ENCODE data around the gene LMTK2. TPM values are rescaled to one million over a fixed set of nuclear protein-coding genes. Genes with fewer than 3 reads are reported as not detected.

The LMTK2 gene
- polyA plus RNA-seq, 10 donors = 5.8 to 9.1 (median 7.1) TPM

DNA sequence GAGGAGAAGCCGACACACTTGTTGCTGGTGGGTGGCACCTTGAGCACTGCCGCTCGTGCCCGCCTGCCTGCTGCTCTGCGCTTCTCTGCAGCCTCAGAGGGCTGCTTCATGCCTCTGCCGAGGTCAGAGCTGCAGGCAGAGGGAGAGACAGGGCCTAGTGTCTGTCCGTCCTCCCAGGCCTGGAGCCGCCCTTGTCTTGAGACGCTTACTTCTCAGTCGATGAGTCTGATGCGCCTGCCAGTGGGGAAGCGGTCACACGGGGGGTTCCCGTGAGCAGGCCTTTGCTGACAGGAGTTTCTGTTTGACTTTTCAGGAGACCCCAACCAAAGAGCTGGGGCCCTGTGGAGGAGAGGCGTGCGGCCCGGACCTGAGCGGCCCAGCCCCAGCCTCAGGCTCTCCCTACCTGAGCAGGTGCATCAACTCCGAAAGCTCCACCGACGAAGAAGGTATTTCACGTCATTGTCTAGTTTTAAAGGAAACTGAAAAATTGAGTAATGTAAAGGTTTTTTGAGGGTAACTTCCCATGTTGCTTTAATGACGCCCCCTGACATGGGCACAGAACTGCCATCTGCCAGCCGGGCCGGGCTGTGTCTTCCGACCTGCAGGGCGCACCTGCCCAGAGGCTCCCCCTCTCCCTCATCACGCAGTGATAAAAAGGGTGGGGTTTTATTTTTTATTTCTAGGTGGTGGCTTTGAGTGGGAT lies 96.8 kb downstream of the LMTK2 start:
- DNase-seq = no peak

DNA sequence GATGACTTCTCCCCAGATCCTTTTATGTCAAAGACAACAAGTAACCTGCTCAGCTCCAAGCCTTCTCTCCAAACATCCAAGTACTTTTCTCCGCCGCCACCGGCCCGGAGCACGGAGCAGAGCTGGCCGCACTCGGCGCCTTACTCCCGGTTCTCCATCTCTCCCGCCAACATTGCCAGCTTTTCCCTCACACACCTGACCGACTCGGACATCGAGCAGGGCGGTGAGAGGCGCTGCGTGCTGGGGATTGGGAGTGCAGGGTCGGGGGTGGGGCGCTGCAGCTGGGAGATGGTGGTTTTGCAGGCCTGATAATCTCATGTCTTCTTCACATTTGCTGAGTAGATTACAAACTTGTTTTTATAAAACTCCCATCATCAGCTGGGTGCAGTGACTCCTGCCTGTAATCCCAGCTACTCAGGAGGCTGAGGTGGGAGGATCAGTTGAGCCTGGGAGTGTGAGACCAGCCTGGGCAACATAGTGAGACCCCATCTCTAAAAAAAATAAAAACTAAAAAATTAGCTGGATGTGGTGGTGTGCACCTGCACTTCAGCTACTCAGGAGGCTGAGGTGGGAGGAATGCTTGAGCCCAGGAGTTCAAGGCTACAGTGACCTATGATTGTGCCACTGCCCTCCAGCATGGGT lies 97.4 kb downstream of the LMTK2 start:
- no peak for DNase-seq

DNA sequence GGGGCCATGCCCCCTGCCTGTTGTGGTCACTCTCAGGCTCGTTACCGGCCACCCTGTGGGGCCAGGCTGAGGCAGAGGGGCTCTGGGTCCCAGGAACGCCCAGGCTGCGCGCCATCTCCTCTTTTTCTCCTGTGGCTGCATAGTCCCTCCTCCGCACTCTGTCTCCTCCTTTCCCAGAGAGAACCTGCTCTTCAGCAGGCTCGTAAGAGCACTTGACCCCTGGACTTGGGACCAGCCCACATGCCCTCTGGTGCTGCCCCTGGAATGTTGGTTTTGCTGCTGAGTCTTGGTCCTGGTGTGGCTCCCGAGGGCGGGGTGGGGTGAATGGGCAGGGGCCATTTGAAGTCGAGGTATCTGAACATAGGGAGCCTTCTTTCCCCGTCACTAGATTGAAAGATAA lies 98.0 kb downstream of the LMTK2 start:
- DNase-seq = no peak

DNA sequence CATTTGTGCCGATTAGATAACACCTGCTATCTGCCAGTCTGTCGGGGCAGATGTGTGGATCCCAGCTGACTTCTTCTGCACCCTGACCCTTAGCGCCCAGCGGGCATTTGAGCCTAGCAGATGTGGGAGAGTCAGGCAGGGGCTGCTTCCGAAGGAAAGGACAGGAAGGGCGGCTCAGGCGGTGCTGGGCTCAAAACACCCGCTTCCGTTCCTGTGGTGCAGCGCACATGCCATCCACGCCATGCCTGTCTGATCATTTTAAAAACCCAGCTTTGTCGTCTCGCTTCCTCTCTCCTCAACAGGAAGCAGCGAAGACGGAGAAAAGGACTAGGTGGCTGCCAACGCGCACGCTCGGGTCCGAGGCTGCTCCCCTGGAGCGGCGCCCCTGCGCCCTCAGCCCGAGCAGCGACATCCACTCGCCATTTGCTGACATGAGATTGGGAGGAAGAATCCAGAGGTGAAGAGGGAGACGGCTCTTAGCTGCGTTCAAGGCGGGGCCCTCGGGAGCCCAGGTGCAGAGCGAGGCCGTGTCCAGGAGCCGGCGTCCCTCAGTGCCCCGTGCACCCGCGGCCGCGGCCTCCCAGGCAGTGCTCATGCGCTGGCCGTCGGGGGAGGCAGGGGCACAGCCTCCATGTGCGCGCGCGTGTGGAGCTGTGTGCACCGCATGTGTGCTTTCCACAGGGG lies 98.6 kb downstream of the LMTK2 start:
- no peak for DNase-seq

DNA sequence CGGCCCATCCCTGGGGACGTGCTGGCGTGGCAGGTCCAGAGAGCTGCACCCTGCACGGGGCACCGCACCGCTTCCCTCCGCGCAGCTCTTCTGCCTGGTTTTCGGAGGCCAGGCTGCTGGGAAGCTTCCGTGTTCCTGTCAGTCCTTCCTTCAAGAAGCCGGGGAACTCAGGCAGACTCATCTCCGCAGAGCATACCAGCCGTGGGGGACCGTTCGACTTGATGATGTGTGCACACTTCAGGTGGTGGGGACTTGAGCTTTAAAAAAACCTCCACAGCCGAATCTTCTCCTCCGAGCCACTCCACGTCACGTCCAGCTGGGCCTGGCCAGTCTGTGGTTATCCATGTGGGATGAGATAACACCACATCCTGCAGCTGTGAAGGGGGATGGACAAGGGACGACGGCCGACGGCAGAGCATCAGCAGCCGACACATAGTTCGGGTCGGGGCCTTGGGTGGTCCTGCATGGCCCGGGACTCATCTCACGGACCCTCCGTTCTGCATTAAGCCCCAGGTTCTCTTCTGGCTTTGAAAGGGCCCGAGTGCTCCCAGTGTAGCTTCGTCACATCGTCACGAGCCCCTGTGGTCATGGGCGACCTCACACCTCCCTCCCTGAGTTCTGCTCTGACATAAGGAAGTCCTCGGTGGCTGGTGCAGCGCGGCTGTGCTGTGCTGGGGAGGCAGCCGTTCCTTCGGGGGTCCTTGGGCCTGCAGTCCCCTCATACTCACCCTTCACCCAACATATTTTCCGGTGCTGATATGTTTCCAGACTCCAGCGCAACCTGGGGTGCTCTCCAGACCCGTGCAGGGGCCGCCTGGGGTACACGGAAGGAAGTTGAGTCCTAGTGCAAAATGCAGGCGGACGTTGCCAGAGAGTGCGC lies 100.0 kb downstream of the LMTK2 start:
- DNase-seq = no peak

- no peak for DNase-seq
Measured at GRCh38 chr7:98209166-98209920, 102.7 kb downstream of the LMTK2 start.

GRCh38 chr7:98210513-98211220 lies 104.0 kb downstream of the LMTK2 start:
- DNase-seq = no peak

DNA sequence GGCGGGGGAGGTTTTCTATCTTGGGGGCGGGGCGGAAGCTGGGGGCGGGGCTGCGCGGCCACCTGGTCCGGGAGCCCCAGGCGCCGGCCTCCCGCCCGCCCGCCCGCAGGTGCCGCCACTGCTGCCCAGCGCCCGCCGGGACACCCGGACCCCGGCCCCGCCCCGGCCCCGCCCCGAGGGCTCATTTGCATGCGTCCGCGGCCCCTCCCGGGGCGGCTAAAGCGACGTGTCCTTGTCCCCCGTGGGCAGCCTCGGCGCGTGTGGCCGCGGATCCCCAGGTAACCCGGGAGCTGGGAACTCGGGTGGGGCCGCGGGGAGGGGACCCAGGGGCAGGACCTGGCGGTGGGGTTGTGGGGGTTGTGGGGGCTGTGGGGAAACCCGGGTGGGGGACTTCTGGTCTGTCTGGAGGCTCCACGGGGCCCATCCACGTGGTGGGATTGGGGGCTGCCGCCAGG lies 104.6 kb downstream of the LMTK2 start, which contains the start of gene BHLHA15:
Gene BHLHA15 (plus strand): TSS at position 219 of the 455 bp plus-strand sequence. CDS start 871 bp downstream, outside the sequence.
- no peak for DNase-seq

GRCh38 chr7:98211676-98212531 lies 105.2 kb downstream of the LMTK2 start:
- no peak for DNase-seq

DNA sequence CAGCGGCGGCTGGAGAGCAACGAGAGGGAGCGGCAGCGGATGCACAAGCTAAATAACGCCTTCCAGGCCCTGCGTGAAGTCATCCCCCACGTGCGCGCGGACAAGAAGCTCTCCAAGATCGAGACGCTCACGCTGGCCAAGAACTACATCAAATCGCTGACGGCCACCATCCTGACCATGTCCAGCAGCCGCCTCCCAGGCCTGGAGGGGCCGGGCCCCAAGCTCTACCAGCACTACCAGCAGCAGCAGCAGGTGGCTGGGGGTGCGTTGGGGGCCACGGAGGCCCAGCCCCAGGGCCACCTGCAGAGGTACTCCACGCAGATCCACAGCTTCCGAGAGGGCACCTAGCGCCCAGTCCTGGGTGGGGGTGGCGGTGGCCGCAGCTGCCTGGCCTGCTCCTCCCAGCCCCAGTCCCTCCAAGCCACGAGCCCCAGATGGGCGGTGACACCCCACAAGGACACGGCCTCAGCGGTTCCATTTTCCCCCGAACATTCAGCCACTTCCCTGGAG lies 105.9 kb downstream of the LMTK2 start:
- no peak for DNase-seq

GRCh38 chr7:98213296-98213887 lies 106.7 kb downstream of the LMTK2 start:
- no peak for DNase-seq

GRCh38 chr7:98213888-98214810 lies 107.5 kb downstream of the LMTK2 start:
- no peak for DNase-seq

GRCh38 chr7:98214811-98215321 lies 108.2 kb downstream of the LMTK2 start:
- no peak for DNase-seq

DNA sequence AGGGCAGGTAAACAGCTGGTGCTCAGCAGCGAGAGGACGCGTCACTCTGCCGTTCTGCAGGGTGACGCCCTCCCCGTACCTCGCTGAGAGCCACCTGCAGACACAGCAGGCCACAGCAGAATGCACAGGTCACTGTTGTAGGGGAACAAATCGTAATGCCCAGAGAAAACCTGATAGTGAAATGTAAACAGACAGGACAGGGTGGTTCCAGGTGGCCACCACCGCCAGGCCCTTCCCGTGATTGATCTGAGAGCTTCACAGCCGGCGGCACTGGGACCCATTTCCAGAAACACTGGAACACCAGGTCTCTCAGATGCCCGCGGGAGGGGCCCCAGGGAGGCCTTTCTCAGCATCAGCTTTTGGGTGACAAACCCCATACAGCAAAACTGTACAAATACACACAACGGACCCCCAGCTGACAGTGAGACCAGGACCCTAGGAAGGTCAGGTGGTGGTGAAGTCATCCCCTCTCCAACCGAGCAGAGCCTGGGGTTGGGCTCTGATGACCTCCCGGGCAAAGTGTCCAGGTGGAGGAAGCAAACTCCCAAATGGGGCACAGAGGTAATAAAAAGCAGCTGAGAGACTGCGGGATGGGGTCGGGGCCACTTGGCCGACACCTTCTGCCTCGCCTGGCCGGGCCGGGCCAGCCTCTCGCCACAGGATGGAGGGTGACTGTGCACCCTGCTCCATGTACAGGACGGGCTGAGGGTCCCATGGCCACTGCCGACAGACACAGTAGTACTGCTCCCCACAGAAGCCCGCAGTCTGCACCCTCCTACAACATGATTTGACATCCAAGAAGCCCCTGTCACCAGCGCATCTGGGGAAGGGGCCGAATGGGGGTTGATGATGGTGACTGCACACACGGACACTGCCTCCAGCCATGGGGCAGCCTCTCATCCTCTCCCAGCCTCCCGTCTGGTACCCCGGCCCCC lies 109.2 kb downstream of the LMTK2 start:
- no peak for DNase-seq

GRCh38 chr7:98216941-98217622 lies 110.4 kb downstream of the LMTK2 start:
- no peak for DNase-seq

Measured in muscle of back (tissue), 11 donors.